Bronchial epithelial cell (primary cell): ENCODE measurements around the gene CALHM3. TPM values are rescaled to one million over a fixed set of nuclear protein-coding genes. Genes with fewer than 3 reads are reported as not detected.

Source experiments
- DNase-seq: peaks from one replicate; pipeline ENCODE4 v3.0.0-alpha.2; 2010; ENCODE audit warnings: low read depth
- FAIRE-seq: peaks from 2 replicates; lab custom pipeline; 2011; peaks lifted over from hg19 to GRCh38; lab: Jason Lieb, UNC
- H3K27me3 ChIP-seq: 2 replicates; pipeline ENCODE4 v1.5.1; 2011; ENCODE audit warnings: low read length; ENCODE audit not compliant: control insufficient read depth, insufficient read depth
- H3K36me3 ChIP-seq: 2 replicates; pipeline ENCODE4 v1.5.1; 2011; ENCODE audit warnings: low read length; ENCODE audit not compliant: control insufficient read depth, insufficient read depth
- H3K4me3 ChIP-seq: 2 replicates; pipeline ENCODE4 v1.5.1; 2011; ENCODE audit warnings: mild to moderate bottlenecking, low read depth, low read length, control low read depth
- total RNA-seq: library from RNA; depleted of rRNA; stranded (reverse); fragments of >200 nt; gene quantifications from 2 replicates; pipeline ENCODE4 v1.2.1, GENCODE V29; 2014
- TF ChIP-seq, protein P1 (sequence below): IDR thresholded peaks from 2 replicates; pipeline ENCODE4 v1.5.1; 2011; ENCODE audit warnings: mild to moderate bottlenecking, moderate library complexity, low read length, control low read depth, inconsistent platforms; ENCODE audit not compliant: insufficient read depth, severe bottlenecking

CALHM3 gene
- total RNA-seq, 1 donor from 2014 or later, result not detected

DNA sequence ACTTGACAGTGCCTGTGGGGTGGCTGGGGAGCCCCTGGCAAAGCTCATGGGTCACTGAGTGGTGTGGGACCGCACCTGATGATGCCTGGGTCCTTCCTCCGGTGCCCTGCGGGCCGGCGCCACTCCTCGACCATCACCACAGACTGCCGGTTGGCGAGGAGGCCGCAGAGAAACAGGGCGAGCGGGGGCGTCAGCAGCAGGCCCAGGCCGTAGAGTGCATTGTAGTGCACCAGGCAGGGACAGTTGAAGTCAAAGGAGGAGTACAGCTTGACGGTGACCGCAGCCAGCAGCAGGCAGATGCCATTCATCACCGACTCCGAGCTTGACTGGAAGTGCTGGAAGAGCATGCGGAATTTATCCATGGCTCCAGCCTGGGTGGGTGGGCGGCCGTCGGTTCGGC is 369 bp downstream of the CALHM3 start:
- no peaks in the 10 kb centered on the region for H3K36me3 ChIP-seq
- TF ChIP-seq, protein P1, sequence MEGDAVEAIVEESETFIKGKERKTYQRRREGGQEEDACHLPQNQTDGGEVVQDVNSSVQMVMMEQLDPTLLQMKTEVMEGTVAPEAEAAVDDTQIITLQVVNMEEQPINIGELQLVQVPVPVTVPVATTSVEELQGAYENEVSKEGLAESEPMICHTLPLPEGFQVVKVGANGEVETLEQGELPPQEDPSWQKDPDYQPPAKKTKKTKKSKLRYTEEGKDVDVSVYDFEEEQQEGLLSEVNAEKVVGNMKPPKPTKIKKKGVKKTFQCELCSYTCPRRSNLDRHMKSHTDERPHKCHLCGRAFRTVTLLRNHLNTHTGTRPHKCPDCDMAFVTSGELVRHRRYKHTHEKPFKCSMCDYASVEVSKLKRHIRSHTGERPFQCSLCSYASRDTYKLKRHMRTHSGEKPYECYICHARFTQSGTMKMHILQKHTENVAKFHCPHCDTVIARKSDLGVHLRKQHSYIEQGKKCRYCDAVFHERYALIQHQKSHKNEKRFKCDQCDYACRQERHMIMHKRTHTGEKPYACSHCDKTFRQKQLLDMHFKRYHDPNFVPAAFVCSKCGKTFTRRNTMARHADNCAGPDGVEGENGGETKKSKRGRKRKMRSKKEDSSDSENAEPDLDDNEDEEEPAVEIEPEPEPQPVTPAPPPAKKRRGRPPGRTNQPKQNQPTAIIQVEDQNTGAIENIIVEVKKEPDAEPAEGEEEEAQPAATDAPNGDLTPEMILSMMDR, result no peak
- no peak overlapping the region for H3K4me3 ChIP-seq
- DNase-seq (no peak), FAIRE-seq (no peak)
- H3K27me3 ChIP-seq, result no peaks in the 10 kb centered on the region

DNA sequence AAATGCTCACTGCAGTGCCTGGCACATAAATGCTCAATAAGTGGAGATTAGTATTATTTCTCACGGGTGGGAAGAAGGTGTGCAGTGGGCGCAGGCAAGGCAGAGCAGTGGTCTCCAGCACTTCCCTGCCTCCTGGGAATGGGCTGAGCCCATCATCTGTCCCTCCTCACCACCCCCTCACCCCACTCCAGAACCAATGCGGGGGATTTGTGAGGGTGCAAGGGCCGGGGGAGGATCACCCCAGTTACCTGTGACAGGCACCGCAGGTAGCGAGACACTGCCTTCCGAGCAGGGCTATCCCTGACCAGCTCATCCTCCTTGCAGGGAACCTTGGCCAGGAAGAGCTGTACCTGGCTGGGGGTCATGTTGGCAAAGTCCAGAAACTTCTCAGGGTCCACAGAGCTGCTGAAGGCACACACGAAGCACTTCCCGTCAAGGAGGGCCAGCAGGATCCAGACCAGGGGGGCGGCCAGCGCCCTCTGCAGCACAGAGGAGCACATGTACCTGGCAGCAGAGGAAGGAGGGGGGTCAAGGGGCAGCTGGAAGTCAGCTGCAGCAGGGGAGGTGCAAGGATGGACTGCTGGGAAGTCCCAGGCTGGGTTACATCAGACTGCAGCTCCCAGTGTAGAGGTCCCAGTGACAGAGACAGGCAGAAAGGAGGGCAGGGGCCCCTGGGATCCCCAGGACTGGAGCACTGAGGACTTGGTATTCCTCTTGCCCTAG is 2.8 kb downstream of the CALHM3 start:
- Histone ChIP-seq H3K4me3 (no peak overlapping the region), H3K27me3 (no peaks in the 10 kb centered on the region), H3K36me3 (no peaks in the 10 kb centered on the region)
- DNase-seq (no peak), FAIRE-seq (no peak)
- TF ChIP-seq, protein P1, result peak; percentile 8

DNA sequence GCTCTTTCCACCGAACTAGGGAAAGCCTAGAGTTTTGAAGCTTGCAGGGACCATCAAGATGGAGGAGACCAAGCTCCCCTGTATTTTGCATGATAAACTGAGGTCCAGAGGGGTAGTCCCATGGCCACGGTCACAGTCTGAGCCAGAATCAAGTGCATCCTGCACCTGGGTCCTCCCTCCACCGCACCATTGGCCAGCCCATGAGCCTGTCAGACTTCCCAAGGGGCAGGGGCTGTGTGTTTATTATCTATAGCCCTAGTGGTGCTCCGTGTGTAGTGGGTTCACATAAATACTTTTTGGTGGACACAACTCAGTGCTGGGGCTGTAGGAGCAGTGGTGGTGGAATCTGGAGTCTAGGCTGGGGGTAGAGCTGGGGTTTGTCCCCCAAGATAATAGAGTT is 3.6 kb downstream of the CALHM3 start:
- Histone ChIP-seq H3K4me3 (no peak overlapping the region), H3K36me3 (no peaks in the 10 kb centered on the region), H3K27me3 (no peaks in the 10 kb centered on the region)
- TF ChIP-seq, protein P1, result no peak
- DNase-seq, result no peak
- no peak for FAIRE-seq

DNA sequence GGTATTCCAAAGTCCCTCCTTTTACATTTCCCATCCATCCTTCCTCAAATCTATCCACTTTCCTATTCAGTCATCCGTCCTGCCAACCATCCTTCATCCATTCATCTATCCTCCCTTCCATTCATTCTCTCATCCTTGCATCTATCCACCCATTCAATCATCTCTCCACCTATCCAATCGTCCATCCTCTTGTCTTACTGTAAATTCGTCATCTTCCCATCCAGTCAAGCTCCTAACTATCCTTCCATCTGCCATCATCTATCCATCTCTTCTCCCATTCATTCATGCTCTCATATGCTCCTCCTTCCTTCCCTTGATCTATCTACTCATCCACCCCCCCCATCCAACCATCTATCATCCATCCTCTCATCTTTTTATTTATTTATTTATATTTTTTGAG is 5.0 kb downstream of the CALHM3 start:
- Histone ChIP-seq H3K4me3 (no peak overlapping the region), H3K36me3 (no peaks in the 10 kb centered on the region), H3K27me3 (no peaks in the 10 kb centered on the region)
- TF ChIP-seq, protein P1, result no peak
- FAIRE-seq (no peak), DNase-seq (no peak)

DNA sequence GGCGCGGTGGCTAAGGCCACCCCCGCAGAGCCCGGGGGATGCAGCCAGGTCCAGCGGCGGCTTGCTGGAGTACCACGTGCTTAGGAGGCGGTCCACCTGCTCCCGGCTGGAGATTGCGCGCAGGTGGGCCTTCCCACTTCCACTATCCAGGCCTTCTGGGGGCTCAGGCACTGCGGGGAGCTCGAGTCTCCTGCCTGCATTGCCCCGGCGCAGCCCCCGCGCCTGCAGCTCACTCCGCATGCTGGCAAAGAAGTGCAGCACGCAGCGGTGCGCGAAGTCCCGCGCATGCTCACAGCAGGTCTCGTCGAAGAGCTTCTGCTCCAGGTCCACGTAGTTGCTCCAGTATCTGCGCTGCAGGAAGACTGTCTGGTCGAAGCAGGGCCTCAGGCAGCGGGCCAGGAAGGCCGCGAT is 5.8 kb downstream of the CALHM3 start:
- no peak overlapping the region for H3K4me3 ChIP-seq
- no peak for FAIRE-seq

More for the DNA sequence above, 5.8 kb downstream of the CALHM3 start:
- H3K27me3 ChIP-seq, result no peaks in the 10 kb centered on the region
- H3K36me3 ChIP-seq, result no peaks in the 10 kb centered on the region
- peak; percentile 18 for DNase-seq
- TF ChIP-seq, protein P1, result no peak
